OCI-LY1 (cell line): Measurements from ENCODE around the gene CLN6.

Experiments used
- EZH2 ChIP-seq: fragments of 200-600 bp; sonication (generic), shearing (Covaris generic); IDR thresholded peaks from 2 replicates; pipeline ENCODE4 v1.8.0; 2017; ENCODE audit warnings: borderline replicate concordance, mixed run types, mild to moderate bottlenecking, antibody characterized with exemption, low read length, moderate library complexity, mixed read lengths
- TF ChIP-seq, protein P1 (sequence below): fragments of 200-600 bp; sonication (generic), shearing (Covaris generic); IDR thresholded peaks from 2 replicates; pipeline ENCODE4 v1.5.1; 2017; ENCODE audit warnings: mild to moderate bottlenecking, antibody characterized with exemption, low read length, moderate library complexity, mixed read lengths

DNA sequence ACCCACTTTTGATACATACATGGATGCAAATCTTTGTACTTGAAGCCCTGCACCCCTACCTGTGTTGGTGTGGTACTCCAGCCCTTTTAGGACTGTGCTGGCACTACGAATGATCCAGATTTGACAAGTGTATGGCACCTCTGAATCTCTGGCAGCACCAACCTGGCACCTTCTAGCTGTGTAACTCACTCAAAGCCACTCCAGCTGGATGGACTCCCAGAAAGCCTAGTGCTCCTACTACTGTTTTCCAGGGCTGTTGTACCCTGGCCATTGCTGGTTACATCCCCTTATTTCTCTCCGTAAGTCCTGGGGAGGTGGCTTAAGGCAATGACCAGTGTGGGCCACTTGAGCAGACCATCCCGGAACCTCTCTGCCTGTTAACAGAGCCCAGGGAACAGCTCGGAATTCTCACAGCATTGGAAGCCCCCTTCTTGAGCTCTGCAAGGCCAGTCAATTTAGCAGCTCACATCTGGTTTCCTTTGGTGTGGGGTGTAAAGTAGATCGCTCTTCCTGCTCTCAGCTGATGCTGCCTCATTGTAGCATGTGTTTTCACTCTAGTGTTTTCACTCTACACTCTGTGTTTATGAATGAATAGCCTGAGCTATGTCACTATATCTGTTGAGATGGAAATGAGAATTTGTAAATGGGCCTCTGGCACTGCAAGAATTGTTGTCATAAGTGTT is 36.6 kb downstream of the CLN6 start:
- TF ChIP-seq, protein P1, sequence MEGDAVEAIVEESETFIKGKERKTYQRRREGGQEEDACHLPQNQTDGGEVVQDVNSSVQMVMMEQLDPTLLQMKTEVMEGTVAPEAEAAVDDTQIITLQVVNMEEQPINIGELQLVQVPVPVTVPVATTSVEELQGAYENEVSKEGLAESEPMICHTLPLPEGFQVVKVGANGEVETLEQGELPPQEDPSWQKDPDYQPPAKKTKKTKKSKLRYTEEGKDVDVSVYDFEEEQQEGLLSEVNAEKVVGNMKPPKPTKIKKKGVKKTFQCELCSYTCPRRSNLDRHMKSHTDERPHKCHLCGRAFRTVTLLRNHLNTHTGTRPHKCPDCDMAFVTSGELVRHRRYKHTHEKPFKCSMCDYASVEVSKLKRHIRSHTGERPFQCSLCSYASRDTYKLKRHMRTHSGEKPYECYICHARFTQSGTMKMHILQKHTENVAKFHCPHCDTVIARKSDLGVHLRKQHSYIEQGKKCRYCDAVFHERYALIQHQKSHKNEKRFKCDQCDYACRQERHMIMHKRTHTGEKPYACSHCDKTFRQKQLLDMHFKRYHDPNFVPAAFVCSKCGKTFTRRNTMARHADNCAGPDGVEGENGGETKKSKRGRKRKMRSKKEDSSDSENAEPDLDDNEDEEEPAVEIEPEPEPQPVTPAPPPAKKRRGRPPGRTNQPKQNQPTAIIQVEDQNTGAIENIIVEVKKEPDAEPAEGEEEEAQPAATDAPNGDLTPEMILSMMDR = no peak
- TF ChIP-seq EZH2 = no peak
